Measurements from ENCODE around the gene PLA2G4E. TPM values are rescaled to one million over a fixed set of nuclear protein-coding genes. Genes with fewer than 3 reads are reported as not detected.

Gene PLA2G4E
- total and polyA plus RNA-seq, 2 of the 13 experiments (the other 11 are each of a cell fraction or from before 2014, with no cell fraction given) = not detected

DNA sequence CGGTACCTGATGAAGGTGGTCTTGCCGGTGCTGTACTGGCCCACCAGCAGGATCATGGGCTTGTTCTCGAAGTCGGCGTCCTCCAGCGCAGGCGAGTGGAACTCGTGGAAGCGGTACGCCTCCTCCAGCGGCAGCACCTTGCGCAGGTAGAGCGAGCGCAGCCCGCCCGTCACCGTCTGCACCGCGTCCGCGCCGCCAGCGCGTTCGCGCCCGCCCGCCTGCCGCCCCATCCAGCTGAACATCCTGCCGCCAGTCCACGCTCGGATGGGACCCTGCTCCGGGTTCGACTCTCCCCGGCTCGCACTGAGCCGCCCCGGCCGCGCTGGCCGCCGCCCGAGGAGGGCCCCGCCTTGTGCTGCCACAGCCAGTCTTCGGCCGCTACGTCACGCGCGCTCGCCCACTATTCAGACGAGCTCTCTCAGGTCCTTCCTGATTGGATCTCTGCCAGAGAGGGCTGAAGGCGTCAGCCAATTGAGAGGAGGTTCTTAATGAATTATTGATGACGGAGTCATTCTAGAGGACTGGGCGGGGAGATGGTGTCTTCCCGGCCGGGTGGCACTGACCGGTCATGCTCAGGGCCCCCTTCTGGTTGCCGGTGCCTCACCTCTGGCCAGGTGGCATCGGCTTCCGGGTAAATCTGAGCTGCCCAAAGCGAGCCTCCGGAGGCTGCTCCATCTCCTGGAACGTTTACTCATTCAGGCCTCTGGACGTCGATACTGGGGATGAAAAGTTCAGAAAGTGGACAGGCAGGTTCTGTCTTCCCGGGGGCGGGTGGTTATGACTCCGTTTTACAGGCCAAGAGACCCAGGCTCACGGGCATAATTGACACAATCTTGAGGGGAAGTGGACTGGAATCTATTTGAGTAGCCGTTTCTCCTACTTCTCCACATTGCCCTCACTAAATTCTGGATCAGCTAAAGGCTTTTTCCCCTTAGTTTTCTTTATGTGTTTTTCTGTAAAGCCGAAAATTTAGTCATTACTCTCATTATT lies 48.3 kb downstream of the PLA2G4E start, which contains the start of gene EHD4 (continued):
- TF ChIP-seq, protein P1, sequence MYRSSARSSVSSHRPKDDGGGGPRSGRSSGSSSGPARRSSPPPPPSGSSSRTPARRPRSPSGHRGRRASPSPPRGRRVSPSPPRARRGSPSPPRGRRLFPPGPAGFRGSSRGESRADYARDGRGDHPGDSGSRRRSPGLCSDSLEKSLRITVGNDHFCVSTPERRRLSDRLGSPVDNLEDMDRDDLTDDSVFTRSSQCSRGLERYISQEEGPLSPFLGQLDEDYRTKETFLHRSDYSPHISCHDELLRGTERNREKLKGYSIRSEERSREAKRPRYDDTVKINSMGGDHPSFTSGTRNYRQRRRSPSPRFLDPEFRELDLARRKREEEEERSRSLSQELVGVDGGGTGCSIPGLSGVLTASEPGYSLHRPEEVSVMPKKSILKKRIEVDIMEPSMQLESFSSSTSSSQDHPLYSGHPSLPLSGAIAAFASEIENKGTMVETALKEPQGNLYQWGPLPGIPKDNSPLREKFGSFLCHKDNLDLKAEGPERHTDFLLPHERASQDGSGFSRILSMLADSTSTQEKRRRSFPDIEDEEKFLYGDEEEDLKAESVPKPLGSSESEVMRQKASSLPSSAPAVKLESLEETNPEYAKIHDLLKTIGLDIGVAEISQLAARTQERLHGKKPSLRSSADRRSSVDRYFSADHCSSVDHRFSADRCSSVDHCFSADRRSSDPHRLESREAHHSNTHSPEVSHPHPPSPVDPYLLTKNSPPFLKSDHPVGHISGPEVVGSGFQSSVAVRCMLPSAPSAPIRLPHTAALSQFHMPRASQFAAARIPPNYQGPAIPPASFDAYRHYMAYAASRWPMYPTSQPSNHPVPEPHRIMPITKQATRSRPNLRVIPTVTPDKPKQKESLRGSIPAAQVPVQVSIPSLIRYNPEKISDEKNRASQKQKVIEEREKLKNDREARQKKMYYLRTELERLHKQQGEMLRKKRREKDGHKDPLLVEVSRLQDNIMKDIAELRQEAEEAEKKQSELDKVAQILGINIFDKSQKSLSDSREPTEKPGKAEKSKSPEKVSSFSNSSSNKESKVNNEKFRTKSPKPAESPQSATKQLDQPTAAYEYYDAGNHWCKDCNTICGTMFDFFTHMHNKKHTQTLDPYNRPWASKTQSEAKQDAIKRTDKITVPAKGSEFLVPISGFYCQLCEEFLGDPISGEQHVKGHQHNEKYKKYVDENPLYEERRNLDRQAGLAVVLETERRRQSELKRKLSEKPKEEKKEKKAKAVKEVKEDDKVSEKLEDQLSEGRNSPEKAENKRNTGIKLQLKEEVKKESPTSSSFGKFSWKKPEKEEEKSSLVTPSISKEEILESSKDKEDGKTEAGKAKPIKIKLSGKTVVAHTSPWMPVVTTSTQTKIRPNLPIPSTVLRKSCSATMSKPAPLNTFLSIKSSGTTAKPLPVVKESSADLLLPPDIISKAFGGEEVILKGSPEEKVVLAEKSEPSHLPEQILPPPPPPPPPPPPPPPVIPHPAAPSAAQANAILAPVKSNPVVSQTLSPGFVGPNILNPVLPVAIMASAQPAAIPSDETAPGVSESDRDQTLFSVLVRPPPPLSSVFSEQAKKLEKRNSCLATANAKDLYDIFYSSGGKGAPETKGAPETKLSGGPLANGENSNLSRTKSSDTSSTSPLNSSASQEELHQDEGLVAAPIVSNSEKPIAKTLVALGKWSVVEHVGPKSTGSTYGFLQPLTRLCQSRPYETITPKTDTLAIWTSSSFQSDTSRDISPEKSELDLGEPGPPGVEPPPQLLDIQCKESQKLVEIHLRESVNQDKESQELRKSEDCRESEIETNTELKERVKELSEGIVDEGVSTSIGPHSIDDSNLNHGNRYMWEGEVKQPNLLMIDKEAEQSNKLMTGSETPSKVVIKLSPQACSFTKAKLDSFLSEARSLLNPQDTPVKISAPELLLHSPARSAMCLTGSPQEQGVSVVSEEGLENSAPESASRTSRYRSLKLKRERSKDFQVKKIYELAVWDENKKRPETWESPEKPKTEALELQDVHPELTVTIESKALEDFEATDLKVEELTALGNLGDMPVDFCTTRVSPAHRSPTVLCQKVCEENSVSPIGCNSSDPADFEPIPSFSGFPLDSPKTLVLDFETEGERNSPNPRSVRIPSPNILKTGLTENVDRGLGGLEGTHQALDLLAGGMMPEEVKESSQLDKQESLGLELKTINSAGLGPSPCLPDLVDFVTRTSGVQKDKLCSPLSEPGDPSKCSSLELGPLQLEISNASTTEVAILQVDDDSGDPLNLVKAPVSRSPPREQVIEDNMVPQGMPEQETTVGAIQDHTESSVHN (CRISPR knock-in tag; IDR thresholded peaks at IDR 0.05) = no peak
- TF ChIP-seq, protein P2, sequence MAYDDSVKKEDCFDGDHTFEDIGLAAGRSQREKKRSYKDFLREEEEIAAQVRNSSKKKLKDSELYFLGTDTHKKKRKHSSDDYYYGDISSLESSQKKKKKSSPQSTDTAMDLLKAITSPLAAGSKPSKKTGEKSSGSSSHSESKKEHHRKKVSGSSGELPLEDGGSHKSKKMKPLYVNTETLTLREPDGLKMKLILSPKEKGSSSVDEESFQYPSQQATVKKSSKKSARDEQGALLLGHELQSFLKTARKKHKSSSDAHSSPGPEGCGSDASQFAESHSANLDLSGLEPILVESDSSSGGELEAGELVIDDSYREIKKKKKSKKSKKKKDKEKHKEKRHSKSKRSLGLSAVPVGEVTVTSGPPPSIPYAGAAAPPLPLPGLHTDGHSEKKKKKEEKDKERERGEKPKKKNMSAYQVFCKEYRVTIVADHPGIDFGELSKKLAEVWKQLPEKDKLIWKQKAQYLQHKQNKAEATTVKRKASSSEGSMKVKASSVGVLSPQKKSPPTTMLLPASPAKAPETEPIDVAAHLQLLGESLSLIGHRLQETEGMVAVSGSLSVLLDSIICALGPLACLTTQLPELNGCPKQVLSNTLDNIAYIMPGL (CRISPR knock-in tag; IDR thresholded peaks at IDR 0.05; ENCODE audit: borderline replicate concordance in 1 of 2, low read depth in 1 of 2) = peak; percentile 42 to 69; a peak in 2 of 4 replicates
- TF ChIP-seq, protein P3, sequence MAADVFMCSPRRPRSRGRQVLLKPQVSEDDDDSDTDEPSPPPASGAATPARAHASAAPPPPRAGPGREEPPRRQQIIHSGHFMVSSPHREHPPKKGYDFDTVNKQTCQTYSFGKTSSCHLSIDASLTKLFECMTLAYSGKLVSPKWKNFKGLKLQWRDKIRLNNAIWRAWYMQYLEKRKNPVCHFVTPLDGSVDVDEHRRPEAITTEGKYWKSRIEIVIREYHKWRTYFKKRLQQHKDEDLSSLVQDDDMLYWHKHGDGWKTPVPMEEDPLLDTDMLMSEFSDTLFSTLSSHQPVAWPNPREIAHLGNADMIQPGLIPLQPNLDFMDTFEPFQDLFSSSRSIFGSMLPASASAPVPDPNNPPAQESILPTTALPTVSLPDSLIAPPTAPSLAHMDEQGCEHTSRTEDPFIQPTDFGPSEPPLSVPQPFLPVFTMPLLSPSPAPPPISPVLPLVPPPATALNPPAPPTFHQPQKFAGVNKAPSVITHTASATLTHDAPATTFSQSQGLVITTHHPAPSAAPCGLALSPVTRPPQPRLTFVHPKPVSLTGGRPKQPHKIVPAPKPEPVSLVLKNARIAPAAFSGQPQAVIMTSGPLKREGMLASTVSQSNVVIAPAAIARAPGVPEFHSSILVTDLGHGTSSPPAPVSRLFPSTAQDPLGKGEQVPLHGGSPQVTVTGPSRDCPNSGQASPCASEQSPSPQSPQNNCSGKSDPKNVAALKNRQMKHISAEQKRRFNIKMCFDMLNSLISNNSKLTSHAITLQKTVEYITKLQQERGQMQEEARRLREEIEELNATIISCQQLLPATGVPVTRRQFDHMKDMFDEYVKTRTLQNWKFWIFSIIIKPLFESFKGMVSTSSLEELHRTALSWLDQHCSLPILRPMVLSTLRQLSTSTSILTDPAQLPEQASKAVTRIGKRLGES (CRISPR knock-in tag; IDR thresholded peaks at IDR 0.05; ENCODE audit: borderline replicate concordance) = no peak
- TF ChIP-seq ZNF879 (CRISPR knock-in tag; IDR thresholded peaks at IDR 0.05) (no peak), MEF2D (CRISPR knock-in tag; IDR thresholded peaks at IDR 0.05) (no peak), ZNF672 (CRISPR knock-in tag; IDR thresholded peaks at IDR 0.05) (no peak), ZNF143 (CRISPR knock-in tag; IDR thresholded peaks at IDR 0.05) (no peak), ZNF260 (CRISPR knock-in tag; IDR thresholded peaks at IDR 0.05; ENCODE audit: borderline replicate concordance, low read depth) (no peak)
- TF ChIP-seq, protein P4, sequence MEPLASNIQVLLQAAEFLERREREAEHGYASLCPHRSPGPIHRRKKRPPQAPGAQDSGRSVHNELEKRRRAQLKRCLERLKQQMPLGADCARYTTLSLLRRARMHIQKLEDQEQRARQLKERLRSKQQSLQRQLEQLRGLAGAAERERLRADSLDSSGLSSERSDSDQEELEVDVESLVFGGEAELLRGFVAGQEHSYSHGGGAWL (CRISPR knock-in tag; IDR thresholded peaks at IDR 0.05) = peak; percentile 73
- TF ChIP-seq, protein P5, sequence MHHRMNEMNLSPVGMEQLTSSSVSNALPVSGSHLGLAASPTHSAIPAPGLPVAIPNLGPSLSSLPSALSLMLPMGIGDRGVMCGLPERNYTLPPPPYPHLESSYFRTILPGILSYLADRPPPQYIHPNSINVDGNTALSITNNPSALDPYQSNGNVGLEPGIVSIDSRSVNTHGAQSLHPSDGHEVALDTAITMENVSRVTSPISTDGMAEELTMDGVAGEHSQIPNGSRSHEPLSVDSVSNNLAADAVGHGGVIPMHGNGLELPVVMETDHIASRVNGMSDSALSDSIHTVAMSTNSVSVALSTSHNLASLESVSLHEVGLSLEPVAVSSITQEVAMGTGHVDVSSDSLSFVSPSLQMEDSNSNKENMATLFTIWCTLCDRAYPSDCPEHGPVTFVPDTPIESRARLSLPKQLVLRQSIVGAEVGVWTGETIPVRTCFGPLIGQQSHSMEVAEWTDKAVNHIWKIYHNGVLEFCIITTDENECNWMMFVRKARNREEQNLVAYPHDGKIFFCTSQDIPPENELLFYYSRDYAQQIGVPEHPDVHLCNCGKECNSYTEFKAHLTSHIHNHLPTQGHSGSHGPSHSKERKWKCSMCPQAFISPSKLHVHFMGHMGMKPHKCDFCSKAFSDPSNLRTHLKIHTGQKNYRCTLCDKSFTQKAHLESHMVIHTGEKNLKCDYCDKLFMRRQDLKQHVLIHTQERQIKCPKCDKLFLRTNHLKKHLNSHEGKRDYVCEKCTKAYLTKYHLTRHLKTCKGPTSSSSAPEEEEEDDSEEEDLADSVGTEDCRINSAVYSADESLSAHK (CRISPR knock-in tag; IDR thresholded peaks at IDR 0.05; ENCODE audit: borderline replicate concordance) = no peak

All from HepG2 (cell line).